Vagina (tissue), 2 donors: ENCODE results near the gene POC1A. TPM values are rescaled to one million over a fixed set of nuclear protein-coding genes. Genes with fewer than 3 reads are reported as not detected.
A peak's percentile ranks its signal among the peaks of the same experiment; 100 is the strongest.

ENCODE experiments used
- DNase-seq, 2 donors: peaks; one replicate each; pipeline ENCODE4 v3.0.0-alpha.2; 2017; ENCODE audit errors: extremely low spot score in 2 of 2
- H3K27ac ChIP-seq: fragments of 200-600 bp; sonication (generic); one replicate; pipeline ENCODE4 v1.5.1; 2019
- H3K27me3 ChIP-seq: fragments of 200-600 bp; sonication (generic); one replicate; pipeline ENCODE4 v1.5.1; 2019
- H3K36me3 ChIP-seq, 2 donors: fragments of 200-600 bp; sonication (generic); one replicate each; pipeline ENCODE4 v1.5.1; 2017 to 2019
- H3K4me1 ChIP-seq: fragments of 200-600 bp; sonication (generic); one replicate; pipeline ENCODE4 v1.5.1; 2019
- H3K4me3 ChIP-seq, 2 donors: fragments of 200-600 bp; sonication (generic); 1 replicate in 1 of 2; 2 replicates in 1 of 2; pipeline ENCODE4 v1.5.1; 2016 to 2019
- H3K9me3 ChIP-seq: fragments of 200-600 bp; sonication (generic); one replicate; pipeline ENCODE4 v1.5.1; 2019
- POLR2A ChIP-seq, 2 donors: fragments of 450-650 bp; IDR thresholded peaks; one replicate each; pipeline ENCODE4 v1.6.1; 2017; ENCODE audit warnings: antibody characterized with exemption in 2 of 2, mild to moderate bottlenecking in 2 of 2, moderate library complexity in 2 of 2
- POLR2AphosphoS5 ChIP-seq, 2 donors: sonication (generic); formaldehyde crosslinking; IDR thresholded peaks; one replicate each; pipeline ENCODE4 v1.9.0; 2017; ENCODE audit warnings: antibody characterized with exemption in 2 of 2, mild to moderate bottlenecking in 2 of 2, low read depth in 1 of 2; ENCODE audit not compliant: insufficient read depth in 1 of 2
- intact Hi-C: fragments of 100-400 bp; cut with DNase I; formaldehyde crosslinking; loops from one replicate; pipeline ENCODE4 v1.15.1; 2023
- total RNA-seq: library from RNA; depleted of rRNA; stranded (reverse); fragments of >200 nt; gene quantifications from one replicate; pipeline ENCODE4 v1.2.3, GENCODE V29; 2016
- TF ChIP-seq, protein P1 (sequence below), 3 experiments: fragments of 450-650 bp in 2 of 3; fragments of 200-600 bp in 1 of 3; sonication (generic) in 1 of 3; IDR thresholded peaks; one replicate each; pipeline ENCODE4 v1.5.1; 2017 to 2019; ENCODE audit warnings: antibody characterized with exemption in 3 of 3, mild to moderate bottlenecking in 2 of 3, moderate library complexity in 2 of 3

POC1A gene
- total RNA-seq, 1 donor from 2014 or later = 0.74 TPM

DNA sequence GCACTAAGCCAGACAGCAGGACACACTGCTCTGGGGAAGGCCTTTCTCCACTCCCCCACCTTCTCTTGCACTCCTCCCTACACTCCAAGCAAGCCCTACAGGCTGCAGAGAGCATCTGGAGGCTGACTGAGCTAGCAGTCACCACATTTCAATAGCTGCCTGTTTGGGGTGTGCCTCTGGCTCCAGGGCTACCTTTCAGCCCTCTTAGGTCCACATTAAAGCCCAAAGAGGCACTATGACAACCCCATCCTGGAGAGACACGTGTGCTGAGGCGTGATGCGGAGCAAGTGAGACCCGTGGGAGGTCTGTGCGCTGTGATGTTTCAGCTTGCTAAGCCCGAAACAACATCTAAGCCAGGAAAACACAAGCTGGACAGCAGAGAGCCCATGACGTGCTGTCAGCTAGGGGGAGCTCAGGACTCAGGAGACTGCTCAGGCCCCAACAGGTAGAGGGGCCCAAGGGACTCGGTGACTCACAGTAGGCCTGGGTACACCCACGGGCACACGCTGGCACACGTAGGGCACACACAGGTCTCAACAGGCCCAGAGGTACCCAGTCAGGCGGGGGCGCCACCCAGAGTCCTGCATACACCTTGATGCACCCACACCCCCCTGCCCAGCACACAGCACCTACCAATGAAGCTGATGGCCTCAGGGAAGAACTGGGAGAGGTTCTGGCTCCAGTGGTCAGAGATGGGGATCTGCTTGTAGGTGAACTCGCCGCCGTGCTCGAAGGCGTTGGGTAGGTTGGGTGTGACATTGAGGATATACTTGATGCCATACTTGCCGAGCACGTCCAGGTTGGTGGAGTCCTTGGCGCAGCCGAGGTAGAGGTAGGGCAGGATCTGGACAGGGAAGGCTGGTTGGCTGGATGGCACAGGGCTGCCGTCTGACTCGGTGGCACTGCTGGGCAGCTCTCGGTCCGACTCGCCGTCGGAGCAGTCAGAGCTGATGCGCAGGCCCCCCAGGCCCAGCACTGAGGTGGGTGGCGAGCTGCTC lies 100.6 kb downstream of the POC1A start:
- H3K36me3 ChIP-seq = peaks cover 0 to 42% of the 10 kb centered on the region in 2 donors
- peak in 1 of 2 donors; percentile 97 for DNase-seq
- H3K4me3 ChIP-seq = peak overlapping the region; percentile 73 to 75
- H3K9me3 ChIP-seq = no peaks in the 10 kb centered on the region
- intact Hi-C loops = loop anchor here (5.0 to 10.0 kb wide), 3 partner anchors 36 to 71 kb away; no protein-coding TSS in a partner anchor
- H3K27me3 ChIP-seq = no peaks in the 10 kb centered on the region
- H3K27ac ChIP-seq = peak overlapping the region; percentile 98
- peaks cover 70% of the 10 kb centered on the region for H3K4me1 ChIP-seq
- TF ChIP-seq, protein P1, sequence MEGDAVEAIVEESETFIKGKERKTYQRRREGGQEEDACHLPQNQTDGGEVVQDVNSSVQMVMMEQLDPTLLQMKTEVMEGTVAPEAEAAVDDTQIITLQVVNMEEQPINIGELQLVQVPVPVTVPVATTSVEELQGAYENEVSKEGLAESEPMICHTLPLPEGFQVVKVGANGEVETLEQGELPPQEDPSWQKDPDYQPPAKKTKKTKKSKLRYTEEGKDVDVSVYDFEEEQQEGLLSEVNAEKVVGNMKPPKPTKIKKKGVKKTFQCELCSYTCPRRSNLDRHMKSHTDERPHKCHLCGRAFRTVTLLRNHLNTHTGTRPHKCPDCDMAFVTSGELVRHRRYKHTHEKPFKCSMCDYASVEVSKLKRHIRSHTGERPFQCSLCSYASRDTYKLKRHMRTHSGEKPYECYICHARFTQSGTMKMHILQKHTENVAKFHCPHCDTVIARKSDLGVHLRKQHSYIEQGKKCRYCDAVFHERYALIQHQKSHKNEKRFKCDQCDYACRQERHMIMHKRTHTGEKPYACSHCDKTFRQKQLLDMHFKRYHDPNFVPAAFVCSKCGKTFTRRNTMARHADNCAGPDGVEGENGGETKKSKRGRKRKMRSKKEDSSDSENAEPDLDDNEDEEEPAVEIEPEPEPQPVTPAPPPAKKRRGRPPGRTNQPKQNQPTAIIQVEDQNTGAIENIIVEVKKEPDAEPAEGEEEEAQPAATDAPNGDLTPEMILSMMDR (IDR thresholded peaks at IDR 0.05) = no peak
- no peak for TF ChIP-seq POLR2A (IDR thresholded peaks at IDR 0.05)
- peak in 1 of 2 donors; percentile 64 for TF ChIP-seq POLR2AphosphoS5 (IDR thresholded peaks at IDR 0.05; ENCODE audit: insufficient read depth in 1 of 2, low read depth in 1 of 2)

DNA sequence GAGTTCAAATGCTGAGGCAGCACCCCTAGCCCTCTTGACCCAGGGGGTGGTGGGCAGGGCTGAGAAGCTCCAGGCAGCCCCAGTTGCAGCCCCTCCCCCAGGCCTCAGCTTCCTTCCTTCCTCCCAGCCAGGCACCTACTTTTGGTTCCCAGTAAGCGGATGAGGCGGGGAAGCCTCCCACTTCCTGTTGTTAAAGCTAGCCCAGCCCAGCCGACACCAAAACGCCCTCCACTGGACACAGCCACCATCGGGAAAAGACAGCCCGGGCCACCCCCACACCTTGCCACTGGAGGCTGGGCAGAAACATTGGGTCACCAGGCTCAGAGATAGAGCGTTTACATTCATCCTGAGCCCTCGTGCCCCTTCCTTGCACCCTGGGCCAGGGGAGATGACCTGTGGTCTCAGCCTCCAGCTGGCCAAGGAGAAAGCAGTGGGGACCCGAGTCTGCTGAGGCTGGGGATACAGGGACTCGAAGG lies 101.4 kb downstream of the POC1A start:
- Histone ChIP-seq H3K27ac (peak overlapping the region; percentile 98), H3K9me3 (no peaks in the 10 kb centered on the region), H3K4me3 (peak overlapping the region; percentile 73 to 75), H3K27me3 (no peaks in the 10 kb centered on the region), H3K36me3 (peaks cover 0 to 44% of the 10 kb centered on the region in 2 donors), H3K4me1 (peaks cover 73% of the 10 kb centered on the region)
- TF ChIP-seq POLR2AphosphoS5 (IDR thresholded peaks at IDR 0.05; ENCODE audit: insufficient read depth in 1 of 2, low read depth in 1 of 2) (peak; percentile 56 to 63), POLR2A (IDR thresholded peaks at IDR 0.05) (no peak)
- TF ChIP-seq, protein P1 (IDR thresholded peaks at IDR 0.05) = peak in 1 of 3 experiments; percentile 39
- intact Hi-C loops = loop anchor here (5.0 to 10.0 kb wide), 3 partner anchors 36 to 72 kb away; no protein-coding TSS in a partner anchor
- DNase-seq = no peak

DNA sequence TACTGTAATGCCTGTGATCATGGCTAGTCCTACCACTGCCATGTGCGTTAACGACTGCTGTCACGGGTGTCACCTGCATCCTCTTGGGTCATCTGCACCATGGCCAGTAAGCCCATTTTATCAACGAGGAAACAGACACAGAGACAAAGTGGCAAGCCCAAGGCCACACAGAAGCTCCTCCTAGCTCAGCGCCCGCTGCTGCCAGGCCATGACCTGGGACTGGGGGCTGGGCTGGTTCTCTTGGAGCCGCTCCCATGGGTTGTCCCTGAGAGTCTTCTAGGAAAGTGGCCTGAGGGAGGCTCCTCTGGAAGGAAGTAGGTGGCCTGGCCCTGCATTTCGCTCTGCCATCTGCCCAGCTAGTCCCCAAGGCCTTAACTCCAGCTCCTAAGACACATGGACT lies 102.8 kb downstream of the POC1A start:
- Histone ChIP-seq H3K4me1 (peaks cover 83% of the 10 kb centered on the region), H3K36me3 (peaks cover 0 to 44% of the 10 kb centered on the region in 2 donors), H3K27me3 (no peaks in the 10 kb centered on the region), H3K4me3 (no peak overlapping the region), H3K27ac (peak overlapping the region; percentile 98), H3K9me3 (no peaks in the 10 kb centered on the region)
- intact Hi-C loops = loop anchor here (5.0 to 10.0 kb wide), 3 partner anchors 34 to 73 kb away; no protein-coding TSS in a partner anchor
- TF ChIP-seq POLR2A (IDR thresholded peaks at IDR 0.05) (no peak), POLR2AphosphoS5 (IDR thresholded peaks at IDR 0.05; ENCODE audit: insufficient read depth in 1 of 2, low read depth in 1 of 2) (no peak)
- TF ChIP-seq, protein P1 (IDR thresholded peaks at IDR 0.05) = no peak
- no peak for DNase-seq

DNA sequence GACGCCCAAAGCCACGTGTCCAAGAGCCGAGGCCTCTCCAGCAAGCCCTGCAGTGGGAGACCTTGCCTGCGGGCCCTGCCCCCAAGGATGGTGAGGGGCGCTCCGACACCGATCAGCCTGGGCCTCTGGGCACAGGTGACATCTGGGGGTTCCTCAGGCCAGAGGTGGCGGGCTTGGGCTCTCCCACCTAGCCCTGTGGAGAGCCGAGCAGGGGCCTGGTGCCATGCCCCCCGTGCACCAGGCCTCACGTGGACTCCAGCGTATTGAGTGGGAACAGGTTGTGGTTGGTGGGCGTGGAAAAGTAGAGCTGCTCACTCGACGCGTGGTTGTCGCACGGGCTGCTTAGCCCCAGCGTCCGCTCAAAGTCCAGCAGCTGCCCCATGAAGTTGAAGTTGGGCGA lies 103.7 kb downstream of the POC1A start:
- no peak overlapping the region for H3K4me3 ChIP-seq
- intact Hi-C loops = loop anchor here (5.0 to 10.0 kb wide), 3 partner anchors 33 to 74 kb away; no protein-coding TSS in a partner anchor
- no peak for DNase-seq
- no peaks in the 10 kb centered on the region for H3K27me3 ChIP-seq
- peaks cover 0 to 44% of the 10 kb centered on the region in 2 donors for H3K36me3 ChIP-seq
- H3K9me3 ChIP-seq = no peaks in the 10 kb centered on the region
- H3K4me1 ChIP-seq = peaks cover 89% of the 10 kb centered on the region
- peak overlapping the region; percentile 98 for H3K27ac ChIP-seq
- TF ChIP-seq, protein P1 (IDR thresholded peaks at IDR 0.05) = no peak
- TF ChIP-seq POLR2A (IDR thresholded peaks at IDR 0.05) (no peak), POLR2AphosphoS5 (IDR thresholded peaks at IDR 0.05; ENCODE audit: insufficient read depth in 1 of 2, low read depth in 1 of 2) (no peak)
